OCI-LY1 (cell line): ENCODE measurements around the gene XIRP1.

ENCODE experiments used
- H2AFZ ChIP-seq: fragments of 200-600 bp; sonication (generic), shearing (Covaris generic); 2 replicates; pipeline ENCODE4 v1.6.0; 2014; ENCODE audit warnings: antibody characterized with exemption, mild to moderate bottlenecking, low read length
- H3F3A ChIP-seq: fragments of 200-600 bp; sonication (generic), shearing (Covaris generic); 2 replicates; pipeline ENCODE4 v1.6.0; 2014; ENCODE audit warnings: mild to moderate bottlenecking, antibody characterized with exemption, low read length, moderate library complexity; ENCODE audit not compliant: insufficient read depth
- H3K27ac ChIP-seq: fragments of 200-600 bp; sonication (generic); 2 replicates; pipeline ENCODE4 v1.5.1; 2014; ENCODE audit warnings: low read length, mixed run types, mild to moderate bottlenecking, low read depth; ENCODE audit not compliant: poor library complexity, severe bottlenecking
- H3K27me3 ChIP-seq: fragments of 200-600 bp; sonication (generic); 2 replicates; pipeline ENCODE4 v1.6.0; 2014; ENCODE audit warnings: antibody characterized with exemption, mild to moderate bottlenecking, low read length, moderate library complexity; ENCODE audit not compliant: insufficient read depth
- H3K36me3 ChIP-seq: fragments of 200-600 bp; sonication (generic); 2 replicates; pipeline ENCODE4 v1.6.1; 2014; ENCODE audit warnings: mild to moderate bottlenecking, antibody characterized with exemption, low read length, moderate library complexity, mixed read lengths; ENCODE audit not compliant: insufficient read depth
- H3K4me1 ChIP-seq: fragments of 200-600 bp; sonication (generic); 2 replicates; pipeline ENCODE4 v1.5.1; 2014; ENCODE audit warnings: mild to moderate bottlenecking, low read length, moderate library complexity; ENCODE audit not compliant: insufficient read depth, severe bottlenecking
- H3K4me2 ChIP-seq: fragments of 200-600 bp; sonication (generic), shearing (Covaris generic); 2 replicates; pipeline ENCODE4 v1.6.1; 2014; ENCODE audit warnings: low read length
- H3K4me3 ChIP-seq: fragments of 200-600 bp; sonication (generic); 2 replicates; pipeline ENCODE4 v1.5.1; 2014; ENCODE audit warnings: low read length, low read depth, mild to moderate bottlenecking, mixed read lengths; ENCODE audit not compliant: poor library complexity, severe bottlenecking
- H3K79me2 ChIP-seq: fragments of 200-600 bp; shearing (Covaris generic); 2 replicates; pipeline ENCODE4 v1.6.1; 2016; ENCODE audit warnings: mixed run types, low read length, mixed read lengths; ENCODE audit not compliant: insufficient read depth
- H3K9ac ChIP-seq: fragments of 200-600 bp; sonication (generic), shearing (Covaris generic); 2 replicates; pipeline ENCODE4 v1.6.1; 2014; ENCODE audit warnings: mild to moderate bottlenecking, low read length, mixed read lengths
- H3K9me2 ChIP-seq: fragments of 200-600 bp; sonication (generic), shearing (Covaris generic); 2 replicates; pipeline ENCODE4 v1.6.1; 2014; ENCODE audit warnings: low read depth, mild to moderate bottlenecking, low read length, mixed read lengths
- H3K9me3 ChIP-seq: fragments of 200-600 bp; shearing (Covaris generic); 2 replicates; pipeline ENCODE4 v1.6.1; 2014; ENCODE audit warnings: low read length, mixed read lengths
- H4K20me1 ChIP-seq: fragments of 200-600 bp; sonication (generic), shearing (Covaris generic); 2 replicates; pipeline ENCODE4 v1.6.0; 2016; ENCODE audit warnings: mild to moderate bottlenecking, low read length; ENCODE audit not compliant: insufficient read depth
- CTCF ChIP-seq: fragments of 200-600 bp; sonication (generic), shearing (Covaris generic); IDR thresholded peaks from 2 replicates; pipeline ENCODE4 v1.5.1; 2017; ENCODE audit warnings: mild to moderate bottlenecking, antibody characterized with exemption, low read length, moderate library complexity, mixed read lengths
- EZH2 ChIP-seq: fragments of 200-600 bp; sonication (generic), shearing (Covaris generic); IDR thresholded peaks from 2 replicates; pipeline ENCODE4 v1.8.0; 2017; ENCODE audit warnings: borderline replicate concordance, mixed run types, mild to moderate bottlenecking, antibody characterized with exemption, low read length, moderate library complexity, mixed read lengths

XIRP1 gene

GRCh38 chr3:39196034-39196433, 3.6 kb upstream of the XIRP1 start:
- H3K9me2 ChIP-seq = no peaks in the 10 kb centered on the region
- H3K27me3 ChIP-seq = no peaks in the 10 kb centered on the region; the same call in 1 of the 2 replicates

GRCh38 chr3:39193391-39193790, 996 bp upstream of the XIRP1 start:
- Histone ChIP-seq H3K36me3 (no peaks in the 10 kb centered on the region), H3F3A (no peaks in the 10 kb centered on the region), H3K4me2 (no peak overlapping the region), H3K79me2 (no peaks in the 10 kb centered on the region), H3K9me3 (no peaks in the 10 kb centered on the region), H3K27ac (no peak overlapping the region), H3K4me1 (no peaks in the 10 kb centered on the region), H3K4me3 (no peak overlapping the region), H3K9me2 (no peaks in the 10 kb centered on the region), H4K20me1 (no peaks in the 10 kb centered on the region), H3K9ac (no peak overlapping the region), H2AFZ (no peak overlapping the region), H3K27me3 (no peaks in the 10 kb centered on the region; the same call in 1 of the 2 replicates)
- TF ChIP-seq CTCF (no peak), EZH2 (no peak)

More at GRCh38 chr3:39196034-39196433, 3.6 kb upstream of the XIRP1 start:
- Histone ChIP-seq H3K36me3 (no peaks in the 10 kb centered on the region), H3K79me2 (no peaks in the 10 kb centered on the region), H3K9ac (no peak overlapping the region), H3K4me2 (no peak overlapping the region), H3K9me3 (no peaks in the 10 kb centered on the region), H2AFZ (no peak overlapping the region), H3F3A (no peaks in the 10 kb centered on the region), H3K27ac (no peak overlapping the region), H3K4me1 (no peaks in the 10 kb centered on the region), H4K20me1 (no peaks in the 10 kb centered on the region), H3K4me3 (no peak overlapping the region)
- no peak for TF ChIP-seq EZH2
- TF ChIP-seq CTCF = no peak

GRCh38 chr3:39191773-39192172, 622 bp downstream of the XIRP1 start:
- Histone ChIP-seq H3K9ac (no peak overlapping the region), H3K27ac (no peak overlapping the region), H3K27me3 (no peaks in the 10 kb centered on the region), H3K79me2 (no peaks in the 10 kb centered on the region), H3K9me2 (no peaks in the 10 kb centered on the region), H4K20me1 (no peaks in the 10 kb centered on the region), H3K36me3 (no peaks in the 10 kb centered on the region), H3K4me2 (no peak overlapping the region), H3K4me3 (no peak overlapping the region), H2AFZ (no peak overlapping the region), H3K4me1 (no peaks in the 10 kb centered on the region), H3F3A (no peaks in the 10 kb centered on the region), H3K9me3 (no peaks in the 10 kb centered on the region)
- no peak for TF ChIP-seq EZH2
- TF ChIP-seq CTCF = no peak
